ENCODE data around the gene TLNRD1.
"Not testable (repeated sequence)": the region's sequence is repeated elsewhere in the genome, so short reads cannot be mapped to it uniquely, and the experiment has no call there.

Gene TLNRD1

DNA sequence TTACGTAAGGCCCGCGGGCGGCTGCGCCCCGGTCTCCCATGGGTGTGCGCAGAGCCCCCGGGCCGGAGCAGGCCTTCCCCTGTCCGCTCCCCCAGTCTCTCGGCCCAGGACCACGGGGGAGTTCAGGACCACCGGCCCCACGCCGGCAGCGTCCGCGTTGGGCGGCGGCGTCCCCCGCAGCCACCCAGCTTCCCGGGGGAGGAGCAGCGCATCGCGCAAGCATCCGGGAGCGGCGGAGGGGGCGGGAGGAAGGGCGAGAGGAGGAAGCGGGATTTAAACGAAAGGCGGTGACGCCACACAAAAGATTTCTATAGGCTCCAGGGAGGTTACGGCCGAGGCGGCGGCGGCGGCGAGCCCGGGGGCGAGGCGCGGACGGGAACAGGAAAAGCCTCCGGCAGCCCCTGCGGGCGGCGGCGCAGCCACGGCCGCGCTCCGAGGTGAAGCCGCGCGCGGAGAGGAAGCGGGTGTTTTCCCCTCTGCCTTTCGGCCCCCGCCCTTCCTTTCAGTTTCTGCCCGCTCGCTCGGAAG lies at the start of gene TLNRD1:
TLNRD1 (plus strand) TSS at position 300 of the 528 bp plus-strand sequence. CDS start 1,349 bp downstream, outside the sequence.
- peak; percentile 60 for DNase-seq

DNA sequence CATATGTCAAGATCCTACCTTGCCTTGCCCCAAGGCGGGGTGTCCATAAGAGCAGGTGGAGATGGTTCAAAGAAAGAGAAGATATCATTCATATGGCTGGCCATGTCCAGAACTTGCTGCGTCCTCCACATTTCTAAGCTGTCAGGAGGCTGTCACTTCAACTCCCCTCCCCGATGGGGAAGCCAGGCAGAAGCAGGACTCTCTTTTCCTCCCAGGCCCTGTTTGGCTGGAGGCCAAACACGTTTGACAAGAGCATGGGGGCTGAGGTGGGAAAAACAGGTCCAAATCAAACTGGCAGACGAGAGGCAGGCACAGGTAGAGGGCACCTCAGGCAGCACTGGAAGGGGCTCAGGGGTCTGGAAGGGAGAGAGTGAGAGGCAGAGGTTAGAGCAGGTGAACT lies 48.8 kb upstream of the TLNRD1 start:
- no peak for DNase-seq

DNA sequence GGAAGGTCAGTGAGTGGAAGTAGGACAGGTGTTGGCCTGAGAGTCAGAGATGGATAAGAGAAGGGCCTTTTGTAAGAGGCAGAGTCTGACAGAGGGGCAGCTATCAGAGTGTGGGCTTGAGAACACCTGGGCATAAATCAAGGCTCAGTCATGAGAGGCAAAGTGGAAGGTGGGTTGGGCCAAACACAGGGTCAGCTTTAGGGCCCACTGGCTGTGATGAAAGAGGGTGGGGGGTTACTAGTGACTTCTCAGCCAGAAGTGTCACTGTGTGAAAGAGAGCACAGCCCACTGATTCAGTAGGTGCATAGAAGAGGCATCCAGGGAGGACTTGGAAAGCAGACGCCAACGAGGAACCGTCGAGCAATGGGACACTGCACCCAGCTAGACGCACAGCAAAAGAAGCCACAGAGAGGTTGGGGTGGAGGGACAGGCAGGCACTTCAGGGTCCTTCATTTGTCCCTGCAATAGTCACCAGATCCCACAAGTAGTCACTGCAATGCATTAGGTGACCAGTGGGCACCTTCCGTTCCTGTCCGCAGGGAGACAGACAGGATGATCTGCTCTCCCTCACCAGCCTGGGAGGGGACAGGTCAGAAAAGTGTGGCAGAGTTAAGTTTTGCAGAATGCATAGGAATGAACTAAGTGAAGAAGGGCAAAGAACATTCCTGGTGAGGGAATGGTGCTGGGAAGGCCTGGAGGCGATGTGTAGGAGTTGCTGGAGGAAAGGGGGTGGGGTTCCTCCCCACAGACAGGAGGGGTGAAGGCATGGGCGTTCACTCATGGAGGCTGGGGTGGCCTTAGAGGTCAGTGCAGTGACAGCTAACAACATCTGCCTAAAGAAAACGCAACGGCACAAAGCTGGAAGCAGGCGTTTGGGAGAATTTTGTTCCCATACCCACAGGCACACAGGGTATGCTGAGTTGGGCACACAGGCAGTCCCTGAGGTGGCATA lies 47.4 kb upstream of the TLNRD1 start:
- no peak for DNase-seq

DNA sequence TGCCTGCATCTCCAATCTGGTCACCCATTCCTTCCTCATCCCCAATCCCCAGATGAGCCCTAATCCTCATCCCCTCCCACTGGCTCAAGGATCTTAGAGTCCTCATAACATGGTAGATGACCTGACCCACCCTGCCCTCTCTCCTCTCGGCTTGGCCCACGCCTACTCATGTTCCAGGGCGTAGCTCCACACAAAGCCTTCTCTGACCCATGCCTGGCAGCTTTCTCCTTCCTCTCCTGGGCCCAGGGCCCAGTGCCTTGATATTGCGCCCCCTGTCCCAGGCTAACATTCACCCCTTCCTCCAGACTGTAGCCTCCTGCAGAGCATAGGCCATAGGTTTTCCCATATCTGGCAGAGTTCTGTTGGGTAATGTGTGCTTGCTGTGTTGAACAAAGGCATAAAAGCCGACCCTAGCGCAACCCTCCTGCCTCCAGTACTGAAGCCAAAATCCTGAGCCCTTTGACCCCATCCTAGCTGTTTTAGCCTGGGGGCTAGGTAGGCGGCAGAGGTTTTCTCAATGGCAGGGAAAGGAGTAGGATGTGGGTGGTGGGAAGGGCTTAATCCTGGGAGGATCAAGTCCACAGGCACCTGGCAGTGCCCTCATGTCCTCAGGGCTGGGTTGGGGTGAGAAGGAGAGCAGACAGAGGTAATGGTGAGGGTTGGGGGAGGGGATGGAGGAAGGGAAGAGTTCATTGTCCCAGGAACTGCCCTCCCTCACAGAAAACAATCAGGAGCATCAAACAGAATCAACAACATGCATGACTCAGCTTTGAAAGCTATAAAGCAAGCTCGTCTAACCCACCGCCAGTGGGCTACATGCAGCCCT lies 46.6 kb upstream of the TLNRD1 start:
- no peak for DNase-seq

DNA sequence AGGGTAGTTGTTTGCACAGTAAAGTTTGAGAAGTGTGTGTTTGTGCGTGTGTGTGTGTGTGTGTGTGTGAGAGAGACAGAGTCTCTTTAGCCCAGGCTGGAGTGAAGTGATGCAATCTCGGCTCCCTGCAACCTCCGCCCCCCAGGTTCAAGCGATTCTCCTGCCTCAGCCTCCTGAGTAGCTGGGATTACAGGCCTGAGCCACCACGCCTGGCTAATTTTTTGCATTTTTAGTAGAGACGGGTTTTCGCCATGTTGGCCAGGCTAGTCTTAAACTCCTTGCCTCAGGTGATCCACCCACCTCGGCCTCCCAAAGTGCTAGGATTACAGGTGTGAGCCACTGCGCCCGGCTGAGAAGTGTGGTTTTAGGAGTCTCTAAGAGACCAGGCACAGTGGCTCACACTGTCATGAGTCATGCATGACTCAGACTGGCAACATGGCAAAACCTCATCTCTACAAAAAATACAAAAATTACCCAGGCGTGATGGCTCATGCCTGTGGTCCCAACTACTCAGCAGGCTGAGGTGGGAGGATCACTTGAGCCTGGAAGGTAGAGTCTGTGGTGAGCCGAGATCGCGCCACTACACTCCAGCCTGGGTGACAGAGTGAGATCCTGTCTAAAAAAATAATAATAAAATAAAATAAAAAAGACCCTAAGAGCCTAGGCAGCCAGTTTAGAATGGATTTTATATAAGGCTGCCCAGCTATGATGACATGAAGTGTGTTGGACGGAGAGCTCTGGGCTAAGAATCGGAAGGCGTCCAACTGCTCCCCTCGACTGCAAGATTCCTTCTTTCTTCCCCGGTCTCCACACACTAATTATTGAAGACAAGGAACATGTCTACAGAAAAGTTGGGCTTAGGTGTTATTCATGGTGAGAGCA lies 44.9 kb upstream of the TLNRD1 start:
- not testable (repeated sequence) for DNase-seq

DNA sequence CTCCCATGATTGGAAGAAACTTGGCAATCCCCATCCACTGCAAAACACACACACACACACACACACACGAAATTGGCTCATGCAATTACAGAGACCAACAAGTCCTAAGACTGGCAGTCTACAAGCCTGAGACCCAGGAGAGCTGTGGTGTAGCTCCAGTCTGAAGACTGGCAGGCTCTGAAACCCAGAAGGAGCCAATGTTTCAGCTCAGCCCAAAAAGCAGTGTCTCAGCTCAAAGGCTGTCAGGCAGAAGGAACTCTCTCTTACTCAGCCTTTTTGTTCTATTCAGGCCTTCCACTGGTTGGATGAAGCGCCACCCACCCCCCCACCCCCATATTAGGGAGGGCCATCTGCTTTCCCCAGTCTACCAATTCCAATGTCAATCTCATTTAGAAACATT lies 43.2 kb upstream of the TLNRD1 start:
- no peak for DNase-seq

DNA sequence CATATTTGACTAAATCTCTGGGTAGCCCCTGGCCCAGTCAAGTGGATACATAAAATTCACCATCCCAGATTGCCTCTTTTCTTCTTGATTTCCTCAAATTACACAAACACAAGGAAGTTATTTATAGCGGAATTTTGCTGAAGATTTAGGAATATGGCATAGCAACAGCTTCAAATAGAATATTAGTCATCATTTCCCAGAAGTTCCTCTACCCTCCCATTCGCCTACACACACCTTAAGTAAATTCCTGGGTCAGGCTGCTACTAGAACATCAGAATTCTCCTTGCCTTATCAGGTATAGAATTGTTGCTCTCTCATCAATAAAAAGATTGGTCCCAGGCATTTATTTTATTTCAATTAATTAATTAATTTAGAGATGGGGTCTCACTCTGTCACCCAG lies 42.7 kb upstream of the TLNRD1 start:
- DNase-seq = no peak

DNA sequence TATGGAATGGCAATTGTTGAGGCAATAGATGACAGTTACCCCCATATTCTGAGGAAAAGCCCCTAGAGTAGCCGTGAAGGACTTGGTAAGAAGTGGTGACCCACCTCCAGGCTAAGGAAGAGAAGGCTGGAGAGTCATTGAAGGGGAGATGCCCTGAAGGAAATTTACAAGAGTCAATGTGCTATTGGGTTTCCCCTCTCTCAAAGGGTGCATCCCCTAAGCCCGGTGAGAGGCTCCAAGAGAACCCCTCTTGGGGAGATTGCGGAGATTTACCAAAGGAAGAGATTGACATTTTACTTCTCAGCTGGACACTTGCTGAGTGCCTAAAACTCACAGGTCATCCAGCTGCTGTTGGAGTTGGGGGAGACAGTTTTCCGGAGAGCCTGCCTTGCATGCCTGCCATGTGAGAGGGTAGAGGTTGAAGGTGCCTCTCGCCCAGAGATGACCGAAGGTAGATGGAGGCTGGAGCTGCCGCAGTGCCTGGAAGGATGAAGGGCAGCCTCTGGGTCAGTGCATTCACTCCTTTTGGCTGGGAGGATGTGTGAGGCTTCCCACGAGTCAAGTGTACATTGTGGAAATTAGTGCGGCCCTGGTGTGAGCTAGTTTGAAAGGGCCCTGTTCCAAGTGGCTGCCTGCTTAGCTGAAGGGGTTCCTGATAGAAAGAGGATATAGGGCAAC lies 41.8 kb upstream of the TLNRD1 start:
- no peak for DNase-seq

DNA sequence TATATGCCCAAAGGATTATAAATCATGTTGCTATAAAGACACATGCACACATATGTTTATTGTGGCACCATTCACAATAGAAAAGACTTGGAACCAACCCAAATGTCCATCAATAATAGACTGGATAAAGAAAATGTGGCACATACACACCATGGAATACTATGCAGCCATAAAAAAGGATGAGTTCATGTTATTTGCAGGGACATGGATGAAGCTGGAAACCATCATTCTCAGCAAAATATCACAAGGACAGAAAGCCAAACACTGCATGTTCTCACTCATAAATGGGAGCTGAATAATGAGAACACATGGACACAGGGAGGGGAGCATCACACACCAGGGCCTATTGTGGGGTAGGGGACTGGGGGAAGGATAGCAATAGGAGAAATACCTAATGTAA lies 35.3 kb upstream of the TLNRD1 start:
- DNase-seq = not testable (repeated sequence)

DNA sequence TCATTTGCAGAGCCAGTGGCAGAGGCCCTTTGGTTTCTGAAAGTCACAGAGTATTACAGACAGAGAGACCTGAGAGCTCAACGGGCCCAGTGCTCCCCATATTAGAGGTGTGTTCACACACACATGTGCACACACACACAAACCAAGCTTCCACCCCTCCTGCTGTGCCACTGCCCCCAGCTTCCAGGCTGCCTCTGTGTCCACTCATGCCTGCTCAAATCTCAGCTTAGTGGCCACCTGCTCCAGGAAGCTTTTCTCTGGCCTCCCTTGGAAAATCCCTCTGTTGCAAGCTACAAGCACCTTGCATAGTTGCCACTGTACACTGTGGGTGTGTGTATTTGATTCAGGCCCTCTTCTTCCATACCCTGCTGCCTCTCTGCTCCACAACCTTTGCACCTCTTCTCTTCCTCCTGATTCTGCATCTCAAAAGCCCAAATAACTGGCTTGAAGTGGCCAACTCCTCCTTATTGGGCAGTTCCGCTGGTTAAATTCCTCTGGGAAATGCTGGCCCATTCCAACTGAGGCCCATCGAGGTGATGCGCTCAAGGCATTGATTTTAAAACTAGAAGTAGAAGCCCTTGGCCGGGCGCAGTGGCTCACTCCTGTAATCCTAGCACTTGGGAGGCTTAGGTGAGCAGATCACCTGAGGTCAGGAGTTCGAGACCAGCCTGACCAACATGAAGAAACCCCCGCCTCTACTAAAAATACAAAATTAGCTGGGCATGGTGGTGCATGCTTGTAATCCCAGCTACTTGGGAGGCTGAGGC lies 34.1 kb upstream of the TLNRD1 start:
- DNase-seq = no peak

DNA sequence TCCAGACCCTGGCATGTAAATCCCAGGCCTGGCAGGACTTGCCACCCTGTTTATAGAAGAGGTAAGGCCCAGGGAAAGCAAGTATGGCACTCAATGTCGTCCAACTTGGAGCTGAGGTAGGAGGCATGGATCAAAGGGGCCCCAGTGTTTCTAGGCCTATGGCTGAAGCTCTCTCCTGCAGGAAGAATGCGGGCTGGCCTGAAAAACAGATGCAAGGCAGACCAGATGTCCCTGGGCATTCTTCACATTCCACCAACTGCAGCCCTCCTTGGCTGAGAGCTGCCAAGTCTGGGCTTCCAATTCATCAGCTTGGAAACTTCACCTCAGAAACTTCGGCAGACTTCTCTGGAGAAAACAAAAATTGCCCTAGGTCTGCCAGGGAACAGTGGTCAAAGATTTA lies 33.3 kb upstream of the TLNRD1 start:
- no peak for DNase-seq

DNA sequence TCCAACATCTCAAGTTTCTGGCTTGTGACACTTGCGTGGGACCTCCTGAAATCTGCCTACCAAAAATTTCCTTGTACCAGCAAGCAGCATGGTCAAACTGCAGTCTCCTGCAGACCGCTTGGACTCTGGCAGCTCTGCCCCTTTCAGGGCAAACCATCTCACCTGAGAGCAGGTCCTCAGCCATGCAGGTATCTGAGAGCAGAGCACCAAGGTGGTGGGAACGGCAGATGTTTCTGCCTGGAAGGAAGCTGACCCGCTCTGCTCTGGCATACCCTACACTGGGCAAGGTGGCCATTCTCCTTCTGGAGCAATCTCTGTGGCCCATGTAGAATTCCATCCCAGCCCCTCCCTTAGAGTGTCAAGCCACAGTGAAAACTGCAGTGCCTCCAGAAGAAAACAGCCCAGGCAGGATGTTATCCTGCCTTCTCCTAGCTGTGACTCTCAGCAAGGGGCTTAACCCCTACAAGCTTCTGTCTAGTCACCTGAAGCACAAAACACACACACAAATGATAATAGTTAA lies 32.7 kb upstream of the TLNRD1 start:
- no peak for DNase-seq

DNA sequence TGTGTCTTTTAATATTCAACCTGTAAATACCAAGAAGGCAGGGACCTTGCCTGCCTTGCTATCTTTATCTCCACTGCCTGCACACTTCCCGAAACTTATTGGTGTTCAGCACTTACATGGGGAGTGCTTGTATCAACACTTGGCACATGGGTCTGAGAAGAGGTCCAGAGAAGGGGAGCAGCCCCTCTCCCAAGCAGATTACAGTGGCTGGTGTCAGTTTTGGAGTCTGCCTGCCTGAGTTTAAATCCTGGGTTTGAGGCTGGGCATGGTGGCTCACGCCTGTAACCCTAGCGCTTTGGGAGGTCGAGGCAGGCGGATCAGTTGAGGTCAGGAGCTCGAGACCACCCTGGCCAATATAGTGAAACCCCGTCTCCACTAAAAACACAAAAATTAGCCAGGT lies 31.4 kb upstream of the TLNRD1 start:
- no peak for DNase-seq

DNA sequence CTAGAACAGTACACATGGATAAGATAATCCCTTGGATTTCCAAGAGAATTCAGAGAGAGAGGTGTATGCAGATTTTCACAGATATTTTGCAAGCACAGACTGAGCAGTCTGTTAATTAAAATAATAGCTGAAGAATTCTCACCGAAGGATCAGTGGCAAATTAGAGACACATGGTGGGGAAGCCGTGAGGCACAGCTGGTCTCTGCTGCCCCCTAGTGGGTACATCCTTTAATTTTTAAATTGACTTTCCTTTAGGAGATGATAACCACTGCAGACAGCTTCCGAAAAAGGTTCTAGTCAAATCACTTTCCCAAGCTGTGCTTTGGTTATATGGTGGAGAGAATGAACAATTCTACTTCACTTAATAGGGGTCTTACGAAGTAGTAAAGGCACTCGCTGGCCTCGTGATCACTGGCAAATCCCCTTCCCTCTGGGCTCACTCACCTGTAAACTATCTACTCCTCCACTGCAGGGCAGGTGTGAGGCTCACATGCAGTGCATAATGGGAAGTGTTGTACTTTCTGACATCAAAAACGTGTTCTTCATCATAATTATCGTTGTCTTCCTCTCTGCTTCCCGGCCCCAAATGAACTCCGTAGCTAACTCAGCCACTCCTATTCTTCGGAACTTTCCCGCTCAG lies 30.6 kb upstream of the TLNRD1 start:
- DNase-seq = peak; percentile 33

DNA sequence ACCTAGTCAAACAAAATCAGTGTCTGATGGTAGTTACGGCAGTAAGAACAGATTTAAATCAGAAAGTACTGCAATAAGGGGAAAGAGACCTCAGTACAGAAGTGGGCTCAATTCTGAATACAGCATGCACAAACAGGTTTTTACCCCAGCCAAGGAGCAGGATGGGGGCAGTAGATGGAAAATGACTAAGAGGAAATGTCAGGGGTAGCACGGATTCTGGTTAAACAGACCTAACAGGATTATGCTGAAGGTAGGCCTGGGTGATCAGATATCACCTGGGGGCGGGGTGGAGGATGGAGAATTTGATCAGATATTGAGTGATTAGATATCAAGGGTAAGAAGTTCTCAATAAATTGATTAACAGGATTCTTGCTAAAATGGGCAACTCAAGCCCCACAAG lies 30.1 kb upstream of the TLNRD1 start:
- DNase-seq = no peak

DNA sequence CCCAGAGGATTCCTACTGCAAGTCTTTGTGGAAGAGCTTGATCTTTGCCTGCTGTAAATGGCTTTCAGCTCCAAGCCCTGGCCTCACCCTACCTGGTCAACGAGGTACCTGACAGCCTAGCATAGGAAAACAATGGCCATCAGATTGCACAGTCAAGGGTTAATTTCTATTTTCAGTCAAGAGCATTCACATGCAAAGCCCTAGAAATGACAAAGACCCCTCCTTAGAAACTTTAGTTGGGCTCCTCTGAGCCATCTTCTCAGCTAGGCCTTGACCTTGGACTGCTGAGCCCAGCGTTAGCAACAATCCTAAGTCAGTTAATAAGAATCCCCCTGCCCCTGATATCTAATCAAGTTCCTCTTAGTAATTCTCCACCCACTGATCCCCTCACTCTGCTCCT lies 29.6 kb upstream of the TLNRD1 start:
- no peak for DNase-seq

DNA sequence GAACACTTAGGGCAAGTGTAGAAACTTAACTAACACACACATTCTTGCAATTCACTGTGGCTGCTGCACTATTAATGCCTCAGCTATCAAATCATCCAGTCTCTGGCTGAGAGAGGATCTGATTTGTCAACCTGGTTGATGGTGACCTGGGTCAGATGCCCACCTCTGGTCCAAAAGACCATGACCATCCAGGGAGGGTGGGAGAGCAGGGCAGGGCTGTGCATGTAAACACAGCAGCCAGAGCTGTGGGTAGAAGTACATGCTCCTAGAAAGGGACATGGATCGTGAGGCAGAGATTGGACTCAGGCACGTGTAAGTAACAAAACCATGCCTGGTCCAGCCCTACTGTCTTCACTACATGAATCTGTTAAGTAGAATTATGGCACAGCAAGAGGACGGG lies 28.4 kb upstream of the TLNRD1 start:
- DNase-seq = no peak

DNA sequence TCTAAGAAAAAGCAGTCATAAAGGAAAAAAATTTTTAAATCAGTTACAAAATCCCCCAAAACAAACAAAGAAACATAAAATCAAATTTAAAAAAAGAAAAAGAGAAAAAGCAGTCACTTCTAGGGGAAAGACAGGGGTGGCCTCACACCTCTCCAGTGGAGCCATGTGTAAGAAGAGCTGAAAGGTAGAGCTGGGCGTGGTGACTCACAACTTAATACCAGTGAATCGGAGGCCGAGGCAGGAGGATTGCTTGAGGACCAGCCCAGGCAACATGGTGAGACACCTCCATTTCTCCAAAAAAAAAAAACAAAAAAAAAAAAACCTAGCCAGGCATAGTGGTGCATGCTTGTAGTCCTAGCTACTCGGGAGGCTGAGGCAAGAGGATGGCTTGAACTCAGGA lies 25.8 kb upstream of the TLNRD1 start:
- DNase-seq = no peak

DNA sequence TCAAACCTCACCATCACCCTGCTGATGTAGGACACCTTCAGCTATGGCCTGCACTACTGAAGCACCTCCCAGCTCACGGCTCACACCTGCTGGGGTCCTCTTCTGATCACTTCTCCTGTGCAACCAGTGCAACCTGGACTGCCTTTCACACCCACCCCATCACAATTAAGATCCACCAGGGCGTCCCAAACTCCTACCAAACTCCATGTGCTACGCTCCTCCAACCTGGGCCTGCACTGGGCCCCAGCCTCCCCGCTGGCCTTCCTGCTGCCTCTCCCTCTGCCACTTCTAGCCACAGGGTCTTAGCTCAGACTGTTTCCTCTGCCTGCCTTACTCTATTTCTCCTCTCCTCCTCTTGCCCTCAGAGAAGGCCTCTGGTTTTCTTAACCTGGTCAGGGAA lies 23.9 kb upstream of the TLNRD1 start:
- no peak for DNase-seq

DNA sequence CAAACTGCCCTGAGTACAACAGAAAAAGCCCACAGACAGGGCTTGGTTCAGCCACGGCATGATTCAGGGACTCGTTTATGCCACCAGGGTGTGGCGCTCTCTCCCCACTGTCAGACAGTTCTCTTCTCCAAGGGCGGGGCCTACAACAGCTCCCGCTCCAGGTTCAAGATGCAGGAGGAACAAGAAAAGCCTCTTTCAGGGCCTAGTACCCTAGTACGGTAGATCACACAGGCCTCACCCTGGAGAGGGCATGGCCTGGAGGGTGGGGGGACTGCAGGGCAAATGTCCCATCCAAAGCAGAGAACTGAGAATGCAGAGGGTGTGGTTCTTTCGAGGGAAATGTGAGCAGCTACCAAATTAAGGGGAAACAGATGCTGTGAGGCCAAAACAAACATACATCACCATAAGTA lies 23.1 kb upstream of the TLNRD1 start:
- peak; percentile 20 for DNase-seq

All from NCI-H1092 (cell line).